ACC112 (cell line): ENCODE data around the gene TEAD4.

Experiments used
- H2AFZ ChIP-seq: fragments of 200-600 bp; sonication (generic); one replicate; pipeline ENCODE4 v1.6.0; 2017; ENCODE audit warnings: antibody characterized with exemption, low read length; ENCODE audit not compliant: unreplicated experiment
- H3K27ac ChIP-seq: fragments of 200-600 bp; sonication (generic); 2 replicates; pipeline ENCODE4 v1.5.1; 2014; ENCODE audit warnings: low read depth, mild to moderate bottlenecking, antibody characterized with exemption, low read length, moderate library complexity
- H3K27me3 ChIP-seq: fragments of 200-600 bp; sonication (generic); 2 replicates; pipeline ENCODE4 v1.6.1; 2014; ENCODE audit warnings: mild to moderate bottlenecking, antibody characterized with exemption, low read length, moderate library complexity, mixed read lengths; ENCODE audit not compliant: insufficient read depth
- H3K36me3 ChIP-seq: fragments of 200-600 bp; sonication (generic); 2 replicates; pipeline ENCODE4 v1.6.1; 2016; ENCODE audit warnings: mild to moderate bottlenecking, antibody characterized with exemption, low read length, moderate library complexity, mixed read lengths; ENCODE audit not compliant: insufficient read depth
- H3K4me1 ChIP-seq: fragments of 200-600 bp; sonication (generic); one replicate; pipeline ENCODE4 v1.6.1; 2016; ENCODE audit warnings: low read length, mixed read lengths; ENCODE audit not compliant: insufficient read depth, unreplicated experiment, control insufficient read depth
- H3K4me3 ChIP-seq: fragments of 200-600 bp; sonication (generic); 2 replicates; pipeline ENCODE4 v1.5.1; 2014; ENCODE audit warnings: mild to moderate bottlenecking, low read depth, low read length
- H3K79me2 ChIP-seq: fragments of 200-600 bp; sonication (generic); one replicate; pipeline ENCODE4 v1.6.0; 2016; ENCODE audit warnings: low read length; ENCODE audit not compliant: control insufficient read depth, unreplicated experiment, insufficient read depth

The TEAD4 gene

GRCh38 chr12:3040026-3040656, 80.9 kb downstream of the TEAD4 start:
- Histone ChIP-seq H3K36me3 (no peaks in the 10 kb centered on the region), H3K27me3 (no peaks in the 10 kb centered on the region), H3K4me1 (no peaks in the 10 kb centered on the region), H3K27ac (no peak overlapping the region), H2AFZ (no peak overlapping the region), H3K79me2 (no peaks in the 10 kb centered on the region), H3K4me3 (no peak overlapping the region)

GRCh38 chr12:3040663-3041544, 81.7 kb downstream of the TEAD4 start:
- Histone ChIP-seq H3K4me1 (no peaks in the 10 kb centered on the region), H3K36me3 (no peaks in the 10 kb centered on the region), H3K27me3 (no peaks in the 10 kb centered on the region), H3K79me2 (no peaks in the 10 kb centered on the region), H3K4me3 (no peak overlapping the region), H2AFZ (no peak overlapping the region), H3K27ac (no peak overlapping the region)

GRCh38 chr12:3041558-3042164, 82.5 kb downstream of the TEAD4 start:
- Histone ChIP-seq H3K27me3 (no peaks in the 10 kb centered on the region), H3K4me1 (no peaks in the 10 kb centered on the region), H2AFZ (no peak overlapping the region), H3K79me2 (no peaks in the 10 kb centered on the region), H3K27ac (no peak overlapping the region), H3K36me3 (no peaks in the 10 kb centered on the region), H3K4me3 (no peak overlapping the region)

GRCh38 chr12:3042394-3042793, 83.2 kb downstream of the TEAD4 start:
- no peak overlapping the region for H2AFZ ChIP-seq
- H3K4me3 ChIP-seq: no peak overlapping the region
- no peaks in the 10 kb centered on the region for H3K4me1 ChIP-seq
- H3K36me3 ChIP-seq: no peaks in the 10 kb centered on the region
- no peak overlapping the region for H3K27ac ChIP-seq
- H3K27me3 ChIP-seq: no peaks in the 10 kb centered on the region
- no peaks in the 10 kb centered on the region for H3K79me2 ChIP-seq

- H3K79me2 ChIP-seq: no peaks in the 10 kb centered on the region
- no peaks in the 10 kb centered on the region for H3K27me3 ChIP-seq
- H3K36me3 ChIP-seq: no peaks in the 10 kb centered on the region
- H3K27ac ChIP-seq: no peak overlapping the region
- H3K4me1 ChIP-seq: no peaks in the 10 kb centered on the region
- H3K4me3 ChIP-seq: no peak overlapping the region
- H2AFZ ChIP-seq: no peak overlapping the region
These were observed 83.6 kb downstream of the TEAD4 start for GRCh38 chr12:3042826-3043225.

GRCh38 chr12:3043406-3043805, 84.2 kb downstream of the TEAD4 start:
- no peak overlapping the region for H3K27ac ChIP-seq

GRCh38 chr12:3044141-3044630, 85.0 kb downstream of the TEAD4 start:
- H3K4me3 ChIP-seq: no peak overlapping the region
- no peaks in the 10 kb centered on the region for H3K79me2 ChIP-seq
- no peaks in the 10 kb centered on the region for H3K4me1 ChIP-seq
- no peak overlapping the region for H3K27ac ChIP-seq
- no peaks in the 10 kb centered on the region for H3K36me3 ChIP-seq
- H3K27me3 ChIP-seq: no peaks in the 10 kb centered on the region
- no peak overlapping the region for H2AFZ ChIP-seq

More at GRCh38 chr12:3043406-3043805, 84.2 kb downstream of the TEAD4 start:
- no peaks in the 10 kb centered on the region for H3K79me2 ChIP-seq
- no peaks in the 10 kb centered on the region for H3K36me3 ChIP-seq
- no peaks in the 10 kb centered on the region for H3K27me3 ChIP-seq
- no peak overlapping the region for H2AFZ ChIP-seq
- H3K4me1 ChIP-seq: no peaks in the 10 kb centered on the region
- H3K4me3 ChIP-seq: no peak overlapping the region

- Histone ChIP-seq H3K36me3 (no peaks in the 10 kb centered on the region), H3K4me1 (no peaks in the 10 kb centered on the region), H3K4me3 (no peak overlapping the region), H3K27ac (no peak overlapping the region), H3K79me2 (no peaks in the 10 kb centered on the region), H3K27me3 (peaks cover 6% of the 10 kb centered on the region; the same call in 1 of the 2 replicates), H2AFZ (no peak overlapping the region)
These were observed 86.3 kb downstream of the TEAD4 start for GRCh38 chr12:3045494-3045893.

- Histone ChIP-seq H3K4me1 (no peaks in the 10 kb centered on the region), H3K79me2 (no peaks in the 10 kb centered on the region), H2AFZ (no peak overlapping the region), H3K27me3 (peaks cover 6% of the 10 kb centered on the region; the same call in 1 of the 2 replicates), H3K27ac (no peak overlapping the region), H3K4me3 (no peak overlapping the region), H3K36me3 (no peaks in the 10 kb centered on the region)
These were observed 86.8 kb downstream of the TEAD4 start for GRCh38 chr12:3045989-3046388.

GRCh38 chr12:3046441-3047200, 87.4 kb downstream of the TEAD4 start:
- Histone ChIP-seq H3K4me1 (no peaks in the 10 kb centered on the region), H3K79me2 (no peaks in the 10 kb centered on the region), H3K36me3 (no peaks in the 10 kb centered on the region), H3K27ac (no peak overlapping the region), H3K27me3 (peaks cover 6% of the 10 kb centered on the region; the same call in 1 of the 2 replicates), H3K4me3 (no peak overlapping the region), H2AFZ (no peak overlapping the region)
